GM18870 (cell line): ENCODE measurements around the gene ABI3BP.
"Not testable (repeated sequence)": the region's sequence is repeated elsewhere in the genome, so short reads cannot be mapped to it uniquely, and the experiment has no call there.

Source experiments
- ATAC-seq: cut with Tn5 transposase; IDR thresholded peaks from one replicate; pipeline ENCODE4 v1.9.1; 2021; ENCODE audit warnings: moderate library complexity; ENCODE audit not compliant: unreplicated experiment

Gene ABI3BP

GRCh38 chr3:100981164-100981911 is 11.9 kb downstream of the ABI3BP start:
- no peak for ATAC-seq

GRCh38 chr3:100978011-100978659 is 15.1 kb downstream of the ABI3BP start:
- ATAC-seq, result no peak

DNA sequence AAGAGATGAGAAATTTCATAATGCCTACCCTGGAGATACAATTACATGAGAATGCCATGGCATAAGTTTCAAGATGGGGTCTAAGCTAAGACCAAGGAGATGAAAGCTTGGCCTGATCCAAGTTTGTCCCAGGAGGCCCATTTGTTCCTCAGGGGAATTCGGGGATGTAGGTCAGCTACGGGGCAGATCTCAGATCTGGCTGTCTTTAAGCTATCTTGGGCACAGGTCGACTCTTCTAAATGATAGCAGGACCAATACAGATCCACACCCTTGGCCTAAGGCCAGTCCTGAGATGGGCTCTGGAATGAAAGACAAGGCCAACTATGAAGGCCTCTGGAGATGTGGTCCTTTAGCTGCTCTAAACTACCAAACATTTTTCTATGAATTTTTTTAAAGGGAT is 16.6 kb downstream of the ABI3BP start:
- no peak for ATAC-seq

DNA sequence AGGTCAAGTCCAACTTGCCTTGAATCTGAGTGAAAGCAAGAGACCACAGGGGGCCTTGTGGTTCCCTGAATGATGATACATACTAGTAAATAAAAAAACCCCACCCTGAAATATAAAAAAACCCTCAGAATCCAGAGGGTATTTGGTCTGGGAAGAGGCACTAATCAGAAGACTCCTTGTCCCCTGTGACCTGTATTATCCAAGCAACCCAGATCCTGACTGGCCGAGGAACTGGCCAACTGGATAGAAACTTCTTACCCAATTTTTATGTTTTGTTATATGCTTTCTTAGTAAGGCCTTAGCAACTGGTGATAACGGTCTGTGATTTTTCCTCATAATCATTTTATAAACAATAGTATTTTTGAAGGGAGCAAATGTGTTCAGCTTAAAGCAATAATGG is 17.5 kb downstream of the ABI3BP start:
- no peak for ATAC-seq

GRCh38 chr3:100973594-100973993 is 19.6 kb downstream of the ABI3BP start:
- ATAC-seq, result no peak

DNA sequence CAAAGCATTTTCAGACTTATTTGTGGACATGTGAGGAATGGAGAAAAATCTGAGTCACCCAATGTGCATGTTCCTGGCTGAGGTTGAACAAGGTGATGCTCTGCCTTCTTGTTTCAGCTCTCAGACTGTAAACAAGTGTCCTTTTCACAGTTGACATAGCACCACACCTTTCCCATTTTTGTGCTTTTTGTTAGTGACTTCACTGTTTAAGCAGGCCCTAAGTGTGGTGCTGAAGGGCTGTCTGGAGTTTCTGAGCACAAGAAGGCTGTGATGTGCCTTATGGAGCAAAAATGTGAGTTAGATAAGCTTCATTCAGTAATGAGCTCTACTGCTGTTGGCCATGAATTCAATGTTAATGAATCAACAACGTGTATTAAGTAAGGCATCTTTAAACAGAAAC is 20.4 kb downstream of the ABI3BP start:
- ATAC-seq, result no peak

GRCh38 chr3:100972301-100972844 is 20.8 kb downstream of the ABI3BP start:
- ATAC-seq, result no peak

DNA sequence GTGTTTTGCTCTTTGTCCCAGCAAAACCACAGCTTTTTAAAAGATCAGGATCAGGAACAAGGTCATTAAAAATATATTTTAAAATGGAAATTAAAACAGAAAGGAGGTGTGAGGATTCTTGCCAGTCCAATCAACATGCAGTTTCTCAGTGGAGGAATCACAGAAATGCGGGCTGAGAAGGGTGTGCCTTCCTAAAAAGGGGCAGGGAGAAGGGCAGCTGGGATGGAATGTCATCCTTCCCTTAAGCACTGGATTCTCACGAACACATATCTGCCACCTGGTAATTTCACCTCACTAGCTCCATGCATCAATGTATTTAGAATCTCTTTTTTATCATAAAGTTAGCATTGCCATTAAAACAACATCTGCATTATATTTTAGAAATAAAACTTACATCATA is 21.4 kb downstream of the ABI3BP start:
- ATAC-seq, result no peak

DNA sequence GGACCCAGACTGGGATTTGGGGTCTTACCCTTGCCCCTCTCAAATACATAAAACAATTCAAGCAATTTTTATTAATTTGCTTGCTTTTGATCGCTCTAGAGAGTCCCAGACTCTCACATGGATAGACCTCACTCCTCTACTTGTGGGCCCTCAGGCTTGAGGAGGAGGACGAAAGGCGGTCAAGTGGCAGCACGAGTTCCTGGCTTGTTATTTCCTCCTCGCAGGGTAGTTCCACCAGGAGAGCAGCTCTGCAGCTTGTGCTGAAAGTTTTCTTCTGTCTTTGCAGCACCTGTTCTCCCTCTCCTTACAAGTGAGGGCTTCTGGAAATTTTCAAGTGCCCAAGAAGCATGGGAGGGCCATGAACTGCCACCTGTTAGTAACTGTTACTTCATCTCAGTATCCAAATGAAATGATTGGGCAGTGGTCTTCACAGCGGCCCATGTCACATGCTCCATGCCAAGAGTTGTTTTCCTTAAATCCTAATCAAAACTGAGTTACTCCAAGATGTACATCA is 22.7 kb downstream of the ABI3BP start:
- no peak for ATAC-seq

DNA sequence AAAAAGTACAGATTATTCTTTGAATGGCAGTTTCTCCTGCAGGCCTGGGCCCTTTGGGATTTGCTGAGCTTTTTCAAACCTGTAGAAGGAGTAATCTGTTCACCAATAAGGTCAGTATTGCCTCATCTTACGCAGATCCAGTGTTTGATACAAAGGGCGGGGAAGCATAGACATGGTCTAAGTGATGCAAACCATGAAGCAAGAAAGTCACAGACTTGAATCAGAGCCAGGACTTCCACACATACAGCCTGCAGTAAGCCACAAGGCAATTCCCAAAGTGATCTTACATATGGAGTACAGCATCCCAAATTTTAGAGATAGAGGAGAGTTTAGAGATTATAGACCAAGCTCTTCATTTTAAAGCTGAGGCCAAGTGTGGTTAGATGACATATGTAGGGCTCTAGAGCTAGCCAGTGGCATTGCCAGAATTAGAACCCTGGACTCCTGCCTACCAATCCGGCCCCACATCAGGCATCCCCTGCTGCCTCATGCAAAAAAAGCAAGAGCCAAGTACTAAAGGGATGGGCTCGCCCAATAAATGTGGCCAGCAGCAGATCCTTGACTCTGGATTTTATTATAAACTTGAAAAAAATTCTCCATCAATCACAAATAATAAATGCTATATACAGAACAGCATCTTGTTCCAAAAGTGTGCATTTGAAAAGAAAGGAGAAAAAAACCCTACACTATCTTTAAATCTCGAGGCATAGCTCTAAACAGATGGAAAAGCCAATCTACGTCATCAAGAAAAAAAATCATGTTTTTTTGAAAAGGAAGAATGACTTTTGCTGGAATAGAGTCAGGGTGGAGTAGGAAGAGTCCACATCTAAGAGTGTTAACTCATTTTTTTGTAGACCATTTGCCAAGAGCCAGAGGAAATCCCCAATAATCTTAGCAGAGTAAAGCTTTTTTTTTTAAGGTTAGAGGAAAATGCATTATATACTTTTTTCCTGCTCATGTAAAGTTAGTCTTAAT is 24.0 kb downstream of the ABI3BP start:
- ATAC-seq, result no peak

GRCh38 chr3:100966807-100967206 is 26.4 kb downstream of the ABI3BP start:
- no peak for ATAC-seq

DNA sequence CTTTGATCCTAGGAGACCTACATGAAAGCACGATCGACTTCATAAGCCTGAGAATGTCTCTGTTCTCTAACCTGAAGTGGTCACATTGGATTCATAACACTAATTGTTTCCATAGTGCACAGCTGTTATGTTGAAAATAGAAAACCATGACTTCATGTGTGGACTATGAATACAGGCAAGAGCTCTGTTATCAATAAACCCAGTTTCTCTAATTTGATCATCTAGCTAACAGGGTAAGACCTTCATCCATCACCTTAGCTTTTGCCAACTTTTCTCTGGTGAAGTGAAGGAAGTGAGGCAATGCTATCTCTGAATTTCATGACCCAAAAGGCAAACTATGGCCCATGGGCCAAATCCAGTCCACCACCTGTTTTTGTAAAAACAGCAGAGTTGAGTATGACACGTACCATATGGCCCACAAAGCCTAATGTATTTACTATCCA is 27.2 kb downstream of the ABI3BP start:
- no peak for ATAC-seq

GRCh38 chr3:100963041-100963440 is 30.2 kb downstream of the ABI3BP start:
- no peak for ATAC-seq

GRCh38 chr3:100957261-100957986 is 35.8 kb downstream of the ABI3BP start:
- ATAC-seq, result no peak

GRCh38 chr3:100956276-100956675 is 36.9 kb downstream of the ABI3BP start:
- ATAC-seq, result no peak

GRCh38 chr3:100954990-100955389 is 38.2 kb downstream of the ABI3BP start:
- no peak for ATAC-seq

DNA sequence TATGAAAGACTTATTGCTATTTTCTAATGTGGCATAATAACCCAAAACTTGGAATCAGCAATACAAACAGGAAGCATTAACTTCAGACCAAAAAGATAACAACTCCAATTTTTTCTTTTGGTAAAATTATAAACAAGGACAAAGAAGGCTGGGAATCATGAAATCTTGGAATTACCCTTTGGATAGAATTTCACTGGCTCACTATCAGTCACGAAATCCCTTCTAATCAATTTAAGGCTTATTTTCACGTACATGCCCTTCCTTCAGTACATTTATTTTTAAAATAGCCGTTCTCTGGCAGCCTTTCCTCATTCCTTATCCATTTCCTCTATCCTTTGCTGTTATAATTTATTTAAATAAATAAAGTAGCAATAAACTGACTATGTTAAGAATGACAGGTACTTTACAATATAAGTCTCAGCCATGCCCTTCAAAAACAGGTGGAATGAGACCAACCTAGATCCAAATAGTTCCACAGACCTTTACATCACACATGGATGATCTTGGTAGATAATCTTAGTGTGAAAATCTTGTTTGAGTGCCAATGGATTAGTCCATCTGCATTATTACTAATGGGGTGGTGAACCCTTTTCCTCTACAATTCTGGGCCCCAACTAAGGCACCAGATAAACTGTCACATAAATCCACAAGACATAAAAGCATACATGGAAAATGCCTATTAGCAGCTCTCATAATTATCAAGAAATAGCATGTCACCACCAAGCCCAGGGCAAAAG is 38.9 kb downstream of the ABI3BP start:
- ATAC-seq, result no peak

GRCh38 chr3:100953103-100953502 is 40.1 kb downstream of the ABI3BP start:
- no peak for ATAC-seq

DNA sequence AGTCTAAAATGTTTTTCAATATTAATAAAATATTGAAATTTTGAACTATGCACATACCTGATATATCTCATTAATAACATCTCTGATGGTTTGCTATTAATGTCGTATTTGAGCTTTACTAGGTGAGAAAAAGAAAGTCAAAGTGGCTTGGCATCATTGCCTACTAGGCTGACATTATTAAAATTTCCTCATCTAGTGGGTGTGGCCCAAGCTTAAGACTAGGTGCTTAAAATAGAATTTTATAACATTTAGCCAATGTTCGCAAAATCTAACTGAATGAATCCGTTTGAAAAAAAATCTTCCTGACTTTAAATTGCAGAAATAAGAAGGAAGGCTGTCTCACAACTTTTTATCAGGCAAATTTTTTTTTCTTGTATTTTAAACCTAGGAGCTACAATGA is 46.1 kb downstream of the ABI3BP start:
- ATAC-seq, result no peak

GRCh38 chr3:100946096-100946495 is 47.1 kb downstream of the ABI3BP start:
- not testable (repeated sequence) for ATAC-seq
